Measurements from ENCODE around the gene RPL37A. TPM values are rescaled to one million over a fixed set of nuclear protein-coding genes. Genes with fewer than 3 reads are reported as not detected.

The RPL37A gene
- total and polyA plus RNA-seq, 9 of the 15 experiments (the other 6 are each of a cell fraction or from before 2014, with no cell fraction given): 1,938 to 3,349 (median 2,436) TPM

DNA sequence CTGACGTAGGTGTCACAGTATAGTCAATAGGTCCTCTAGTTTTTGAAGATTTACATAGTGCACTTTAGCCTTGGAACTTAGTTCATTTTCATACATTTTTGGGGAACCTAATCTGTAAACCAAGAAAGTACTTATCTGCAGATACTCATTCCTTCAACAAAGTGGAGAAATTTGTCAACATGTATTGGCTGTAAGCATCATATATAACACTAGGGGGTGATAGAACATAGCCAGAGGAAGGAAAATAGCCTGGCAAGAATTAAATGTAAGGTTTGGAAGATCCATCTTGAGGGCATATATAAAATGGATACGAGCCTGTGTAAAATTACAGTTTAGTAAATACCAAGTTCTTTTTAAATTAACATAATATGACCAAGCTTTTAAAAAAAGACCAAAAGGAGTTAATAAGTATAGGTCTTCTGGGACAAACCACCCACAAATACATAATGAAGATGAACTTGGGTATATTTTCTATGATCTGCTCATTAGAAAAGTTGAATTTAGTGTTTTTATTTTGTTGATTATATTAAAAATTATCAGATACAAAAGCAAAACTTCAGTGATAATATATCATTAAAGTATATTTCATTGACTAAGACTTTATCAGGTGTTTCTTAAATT, 18.2 kb downstream of the RPL37A start (continued):
- TF ChIP-seq, protein P1, sequence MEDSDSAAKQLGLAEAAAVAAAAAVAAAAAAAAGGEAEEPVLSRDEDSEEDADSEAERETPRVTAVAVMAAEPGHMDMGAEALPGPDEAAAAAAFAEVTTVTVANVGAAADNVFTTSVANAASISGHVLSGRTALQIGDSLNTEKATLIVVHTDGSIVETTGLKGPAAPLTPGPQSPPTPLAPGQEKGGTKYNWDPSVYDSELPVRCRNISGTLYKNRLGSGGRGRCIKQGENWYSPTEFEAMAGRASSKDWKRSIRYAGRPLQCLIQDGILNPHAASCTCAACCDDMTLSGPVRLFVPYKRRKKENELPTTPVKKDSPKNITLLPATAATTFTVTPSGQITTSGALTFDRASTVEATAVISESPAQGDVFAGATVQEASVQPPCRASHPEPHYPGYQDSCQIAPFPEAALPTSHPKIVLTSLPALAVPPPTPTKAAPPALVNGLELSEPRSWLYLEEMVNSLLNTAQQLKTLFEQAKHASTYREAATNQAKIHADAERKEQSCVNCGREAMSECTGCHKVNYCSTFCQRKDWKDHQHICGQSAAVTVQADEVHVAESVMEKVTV (CRISPR knock-in tag; IDR thresholded peaks at IDR 0.05): peak; percentile 88
- no peak for TF ChIP-seq EGR1 (conservative IDR thresholded peaks at IDR 0.05)
- 0 out of 2 replicates have a peak, but pooled peaks have one; percentile 20 for TF ChIP-seq CREM (IDR thresholded peaks at IDR 0.05; ENCODE audit: low read depth)
- TF ChIP-seq, protein P2, sequence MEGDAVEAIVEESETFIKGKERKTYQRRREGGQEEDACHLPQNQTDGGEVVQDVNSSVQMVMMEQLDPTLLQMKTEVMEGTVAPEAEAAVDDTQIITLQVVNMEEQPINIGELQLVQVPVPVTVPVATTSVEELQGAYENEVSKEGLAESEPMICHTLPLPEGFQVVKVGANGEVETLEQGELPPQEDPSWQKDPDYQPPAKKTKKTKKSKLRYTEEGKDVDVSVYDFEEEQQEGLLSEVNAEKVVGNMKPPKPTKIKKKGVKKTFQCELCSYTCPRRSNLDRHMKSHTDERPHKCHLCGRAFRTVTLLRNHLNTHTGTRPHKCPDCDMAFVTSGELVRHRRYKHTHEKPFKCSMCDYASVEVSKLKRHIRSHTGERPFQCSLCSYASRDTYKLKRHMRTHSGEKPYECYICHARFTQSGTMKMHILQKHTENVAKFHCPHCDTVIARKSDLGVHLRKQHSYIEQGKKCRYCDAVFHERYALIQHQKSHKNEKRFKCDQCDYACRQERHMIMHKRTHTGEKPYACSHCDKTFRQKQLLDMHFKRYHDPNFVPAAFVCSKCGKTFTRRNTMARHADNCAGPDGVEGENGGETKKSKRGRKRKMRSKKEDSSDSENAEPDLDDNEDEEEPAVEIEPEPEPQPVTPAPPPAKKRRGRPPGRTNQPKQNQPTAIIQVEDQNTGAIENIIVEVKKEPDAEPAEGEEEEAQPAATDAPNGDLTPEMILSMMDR (IDR thresholded peaks at IDR 0.05 in 2 of 3, conservative IDR thresholded peaks at IDR 0.05 in 1 of 3; ENCODE audit: insufficient read depth in 2 of 3, low read depth in 1 of 3, low read length in 3 of 3): peak in 2 of 3 experiments; percentile 54 to 71; a peak in 4 of 6 replicates
- TF ChIP-seq, protein P3, sequence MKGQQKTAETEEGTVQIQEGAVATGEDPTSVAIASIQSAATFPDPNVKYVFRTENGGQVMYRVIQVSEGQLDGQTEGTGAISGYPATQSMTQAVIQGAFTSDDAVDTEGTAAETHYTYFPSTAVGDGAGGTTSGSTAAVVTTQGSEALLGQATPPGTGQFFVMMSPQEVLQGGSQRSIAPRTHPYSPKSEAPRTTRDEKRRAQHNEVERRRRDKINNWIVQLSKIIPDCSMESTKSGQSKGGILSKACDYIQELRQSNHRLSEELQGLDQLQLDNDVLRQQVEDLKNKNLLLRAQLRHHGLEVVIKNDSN (CRISPR knock-in tag; IDR thresholded peaks at IDR 0.05): no peak
- peak; percentile 91 to 92 for TF ChIP-seq RAD21 (CRISPR knock-in tag; conservative IDR thresholded peaks at IDR 0.05 in 1 of 2, IDR thresholded peaks at IDR 0.05 in 1 of 2)
- TF ChIP-seq COPS2 (conservative IDR thresholded peaks at IDR 0.05): no peak
- TF ChIP-seq, protein P4, sequence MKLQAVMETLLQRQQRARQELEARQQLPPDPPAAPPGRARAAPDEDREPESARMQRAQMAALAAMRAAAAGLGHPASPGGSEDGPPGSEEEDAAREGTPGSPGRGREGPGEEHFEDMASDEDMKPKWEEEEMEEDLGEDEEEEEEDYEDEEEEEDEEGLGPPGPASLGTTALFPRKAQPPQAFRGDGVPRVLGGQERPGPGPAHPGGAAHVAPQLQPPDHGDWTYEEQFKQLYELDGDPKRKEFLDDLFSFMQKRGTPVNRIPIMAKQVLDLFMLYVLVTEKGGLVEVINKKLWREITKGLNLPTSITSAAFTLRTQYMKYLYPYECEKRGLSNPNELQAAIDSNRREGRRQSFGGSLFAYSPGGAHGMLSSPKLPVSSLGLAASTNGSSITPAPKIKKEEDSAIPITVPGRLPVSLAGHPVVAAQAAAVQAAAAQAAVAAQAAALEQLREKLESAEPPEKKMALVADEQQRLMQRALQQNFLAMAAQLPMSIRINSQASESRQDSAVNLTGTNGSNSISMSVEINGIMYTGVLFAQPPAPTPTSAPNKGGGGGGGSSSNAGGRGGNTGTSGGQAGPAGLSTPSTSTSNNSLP (IDR thresholded peaks at IDR 0.05; ENCODE audit: borderline replicate concordance, low read depth, low read length): 0 out of 2 replicates have a peak, but pooled peaks have one; percentile 49
- TF ChIP-seq MAX (CRISPR knock-in tag; IDR thresholded peaks at IDR 0.05): no peak
